ENCODE results near the gene PANK4. TPM values are rescaled to one million over a fixed set of nuclear protein-coding genes. Genes with fewer than 3 reads are reported as not detected.

PANK4 gene
- total and polyA plus RNA-seq, 12 donors = 26.1 to 56.4 (median 34.5) TPM

DNA sequence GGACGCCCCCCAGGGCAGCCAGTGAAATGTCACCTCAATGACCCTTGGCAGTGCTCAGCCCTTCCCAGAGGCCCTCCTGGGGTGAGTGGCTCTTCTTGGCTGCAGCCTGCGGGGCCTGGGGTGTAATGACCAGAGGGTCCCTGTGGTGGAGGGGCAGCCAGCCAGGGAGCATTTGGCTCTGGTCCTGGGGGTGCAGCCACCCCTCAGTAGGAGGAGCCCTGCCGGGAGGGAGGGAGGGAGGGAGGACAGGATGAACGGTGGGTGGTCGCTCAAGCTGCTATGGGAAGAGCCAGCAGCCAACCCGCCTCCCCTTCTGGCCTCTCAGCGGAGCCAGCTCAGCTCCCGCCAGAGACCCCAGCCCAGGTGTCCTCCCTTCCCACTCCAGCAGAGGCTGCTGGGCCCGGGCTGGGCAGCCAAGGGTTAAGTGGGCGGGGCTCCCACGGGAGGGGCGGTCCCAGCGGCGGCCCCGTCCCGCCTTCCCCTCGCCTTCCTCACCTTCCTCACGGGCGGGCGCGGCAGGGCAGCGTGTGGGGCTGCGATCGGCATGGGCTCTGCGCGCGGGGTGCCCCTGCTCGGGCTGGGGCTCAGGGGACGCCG is 59.3 kb downstream of the PANK4 start:
- no peaks in the 10 kb centered on the region for H3K9me3 ChIP-seq
- no peak overlapping the region for H3K27ac ChIP-seq
- ATAC-seq (no peak), DNase-seq (no peak)
- peaks cover 0 to 4% (median 0%) of the 10 kb centered on the region in 9 donors for H3K4me1 ChIP-seq
- intact Hi-C loops (cut with DNase I) = loop anchor here in 1 of 10 donors (10.0 kb wide), 1 partner anchor 78 kb away; no protein-coding TSS in a partner anchor
- TF ChIP-seq, protein P1, sequence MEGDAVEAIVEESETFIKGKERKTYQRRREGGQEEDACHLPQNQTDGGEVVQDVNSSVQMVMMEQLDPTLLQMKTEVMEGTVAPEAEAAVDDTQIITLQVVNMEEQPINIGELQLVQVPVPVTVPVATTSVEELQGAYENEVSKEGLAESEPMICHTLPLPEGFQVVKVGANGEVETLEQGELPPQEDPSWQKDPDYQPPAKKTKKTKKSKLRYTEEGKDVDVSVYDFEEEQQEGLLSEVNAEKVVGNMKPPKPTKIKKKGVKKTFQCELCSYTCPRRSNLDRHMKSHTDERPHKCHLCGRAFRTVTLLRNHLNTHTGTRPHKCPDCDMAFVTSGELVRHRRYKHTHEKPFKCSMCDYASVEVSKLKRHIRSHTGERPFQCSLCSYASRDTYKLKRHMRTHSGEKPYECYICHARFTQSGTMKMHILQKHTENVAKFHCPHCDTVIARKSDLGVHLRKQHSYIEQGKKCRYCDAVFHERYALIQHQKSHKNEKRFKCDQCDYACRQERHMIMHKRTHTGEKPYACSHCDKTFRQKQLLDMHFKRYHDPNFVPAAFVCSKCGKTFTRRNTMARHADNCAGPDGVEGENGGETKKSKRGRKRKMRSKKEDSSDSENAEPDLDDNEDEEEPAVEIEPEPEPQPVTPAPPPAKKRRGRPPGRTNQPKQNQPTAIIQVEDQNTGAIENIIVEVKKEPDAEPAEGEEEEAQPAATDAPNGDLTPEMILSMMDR (IDR thresholded peaks at IDR 0.05) = no peak
- 4% methylated on average over 29 to 30 of the region's 30 CpGs for WGBS, 2 donors
- peaks cover 26 to 95% (median 90%) of the 10 kb centered on the region in 7 donors for H3K27me3 ChIP-seq
- no peak overlapping the region for H3K4me3 ChIP-seq
- no peaks in the 10 kb centered on the region for H3K36me3 ChIP-seq

DNA sequence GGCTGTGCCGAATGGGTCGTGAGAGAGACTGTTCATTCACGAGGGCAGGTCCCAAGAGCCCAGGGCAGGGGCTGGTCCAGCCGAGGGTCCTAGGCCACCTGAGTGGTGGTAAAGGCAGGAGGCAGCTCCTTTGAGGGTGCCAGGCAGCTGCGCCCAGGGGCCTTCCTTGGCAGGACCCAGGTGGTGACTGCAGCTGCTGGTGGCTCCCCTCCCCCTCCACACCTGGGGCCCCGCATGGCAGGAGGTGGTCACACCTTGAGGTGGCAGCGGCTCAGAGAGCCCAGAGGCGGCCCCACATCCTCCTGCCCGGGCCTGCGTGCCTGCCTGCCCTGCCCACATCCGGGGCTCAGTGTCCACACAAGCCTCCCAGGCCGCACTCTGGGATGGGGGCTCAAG is 60.1 kb downstream of the PANK4 start:
- DNase-seq (no peak), ATAC-seq (no peak)
- peaks cover 0 to 4% (median 0%) of the 10 kb centered on the region in 9 donors for H3K4me1 ChIP-seq
- intact Hi-C loops (cut with DNase I) = loop anchor here in 1 of 10 donors (10.0 kb wide), 1 partner anchor 79 kb away; no protein-coding TSS in a partner anchor
- no peaks in the 10 kb centered on the region for H3K9me3 ChIP-seq
- no peaks in the 10 kb centered on the region for H3K36me3 ChIP-seq
- TF ChIP-seq, protein P1 (IDR thresholded peaks at IDR 0.05) = no peak
- H3K27me3 ChIP-seq = peaks cover 26 to 91% (median 86%) of the 10 kb centered on the region in 7 donors
- H3K27ac ChIP-seq = no peak overlapping the region
- 49 to 67% methylated on average over 12 of the region's 12 CpGs for WGBS, 2 donors
- H3K4me3 ChIP-seq = no peak overlapping the region

DNA sequence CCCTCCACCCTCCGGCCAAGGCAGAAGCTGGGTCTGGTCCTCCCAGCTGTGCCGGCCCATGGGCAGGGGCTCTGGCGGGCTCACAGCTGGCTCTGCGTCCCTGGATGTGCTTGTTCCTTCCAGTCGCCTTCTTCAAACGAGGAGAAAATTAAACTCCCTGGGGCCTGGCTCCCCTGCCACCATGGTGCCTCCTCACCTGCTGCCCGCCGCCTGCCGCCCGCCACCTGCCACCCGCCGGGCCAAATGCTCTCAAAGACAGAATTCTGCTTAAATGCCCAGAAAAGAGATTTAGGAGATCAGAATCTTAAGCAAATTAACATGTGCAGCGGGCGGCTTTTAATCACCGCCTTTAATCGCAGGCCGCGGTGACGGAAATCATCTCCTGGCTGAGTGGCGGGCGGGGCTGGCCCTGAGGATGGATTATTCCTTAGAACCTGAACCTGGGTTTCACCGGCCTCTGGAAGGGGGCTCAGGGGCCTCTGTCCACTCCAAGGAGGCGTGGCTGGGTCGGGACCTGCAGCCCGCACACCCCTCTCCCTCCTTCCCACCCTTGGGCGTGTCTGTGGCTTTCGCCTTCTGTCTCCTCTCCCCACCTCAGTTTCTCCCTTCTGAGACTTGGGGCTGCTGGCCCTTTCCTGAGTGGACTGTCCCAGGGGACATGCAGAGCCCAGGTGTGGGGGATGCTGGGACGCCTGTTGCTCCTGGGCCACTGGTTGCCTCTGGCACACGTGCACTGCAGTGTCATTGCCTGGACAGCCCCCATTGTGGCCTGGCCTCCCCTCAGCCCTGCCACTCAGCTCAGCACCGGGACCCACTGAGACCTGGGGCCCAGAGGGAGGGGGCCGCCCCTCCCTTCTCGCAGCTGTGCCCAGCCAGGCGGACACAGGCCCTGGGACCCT is 60.8 kb downstream of the PANK4 start:
- TF ChIP-seq, protein P1 (IDR thresholded peaks at IDR 0.05) = no peak
- H3K4me3 ChIP-seq = no peak overlapping the region
- H3K27me3 ChIP-seq = peaks cover 26 to 88% (median 80%) of the 10 kb centered on the region in 7 donors
- H3K27ac ChIP-seq = no peak overlapping the region
- intact Hi-C loops (cut with DNase I) = loop anchor here in 1 of 10 donors (10.0 kb wide), 1 partner anchor 79 kb away; no protein-coding TSS in a partner anchor
- ATAC-seq (no peak), DNase-seq (no peak)
- WGBS, 2 donors = 71 to 72% methylated on average over 33 of the region's 33 CpGs
- H3K36me3 ChIP-seq = no peaks in the 10 kb centered on the region
- H3K9me3 ChIP-seq = no peaks in the 10 kb centered on the region
- H3K4me1 ChIP-seq = peaks cover 0 to 4% (median 0%) of the 10 kb centered on the region in 9 donors

DNA sequence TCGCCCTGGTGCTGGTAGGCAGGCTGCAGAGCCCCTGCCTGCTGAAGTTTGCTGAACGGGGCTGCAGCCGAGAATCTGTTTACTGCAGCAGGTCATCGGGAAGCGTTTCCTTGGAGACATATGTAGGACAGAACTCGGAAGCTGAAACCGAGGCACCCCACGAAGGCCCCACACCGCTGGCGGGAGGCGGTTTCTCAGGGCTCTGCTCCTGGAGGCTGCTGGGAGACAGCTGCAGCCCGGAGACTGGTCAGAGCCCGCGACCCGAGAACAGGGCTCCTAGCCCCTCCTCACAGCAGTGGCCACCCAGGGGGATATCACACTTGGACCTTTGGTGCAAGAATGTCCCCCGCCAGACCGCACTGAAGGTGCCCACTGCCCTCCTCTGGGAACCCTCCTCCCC is 63.0 kb downstream of the PANK4 start:
- WGBS, 2 donors = 35 to 42% methylated on average over 17 of the region's 17 CpGs
- DNase-seq (no peak), ATAC-seq (no peak)
- no peaks in the 10 kb centered on the region for H3K9me3 ChIP-seq
- H3K27ac ChIP-seq = no peak overlapping the region
- TF ChIP-seq, protein P1 (IDR thresholded peaks at IDR 0.05) = no peak
- H3K27me3 ChIP-seq = peaks cover 26 to 72% (median 61%) of the 10 kb centered on the region in 7 donors
- no peak overlapping the region for H3K4me3 ChIP-seq
- intact Hi-C loops (cut with DNase I) = loop anchor here in 1 of 10 donors (10.0 kb wide), 1 partner anchor 81 kb away; no protein-coding TSS in a partner anchor
- no peaks in the 10 kb centered on the region for H3K36me3 ChIP-seq
- peaks cover 0 to 10% (median 4%) of the 10 kb centered on the region in 9 donors for H3K4me1 ChIP-seq

Data from heart right ventricle (tissue), 16 donors.